ENCODE measurements around the gene NUCB1. TPM values are rescaled to one million over a fixed set of nuclear protein-coding genes. Genes with fewer than 3 reads are reported as not detected.
A peak's percentile ranks its signal among the peaks of the same experiment; 100 is the strongest.

NUCB1 gene
- total and polyA plus RNA-seq, 9 of the 15 experiments (the other 6 are each of a cell fraction or from before 2014, with no cell fraction given), result 3.1 to 153 (median 71.7) TPM

GRCh38 chr19:48965040-48965805 lies 65.1 kb downstream of the NUCB1 start, which contains the start of gene FTL (continued):
- TF ChIP-seq MLLT1 (IDR thresholded peaks at IDR 0.05) (peak; percentile 98), TGIF2 (CRISPR knock-in tag; IDR thresholded peaks at IDR 0.05) (peak; percentile 51; the same call in 1 of the 2 replicates), RNF2 (IDR thresholded peaks at IDR 0.05) (peak; percentile 70), MYC (IDR thresholded peaks at IDR 0.05; ENCODE audit: low read depth, low read length) (peak; percentile 61; the same call in 1 of the 2 replicates), MYC (CRISPR knock-in tag; IDR thresholded peaks at IDR 0.05; ENCODE audit: borderline replicate concordance, low read depth) (no peak; the same call in 1 of the 2 replicates), ARID1B (IDR thresholded peaks at IDR 0.05) (peak; percentile 38; the same call in 1 of the 2 replicates), ZNF324 (CRISPR knock-in tag; IDR thresholded peaks at IDR 0.05) (no peak), NCOR1 (IDR thresholded peaks at IDR 0.05) (peak; percentile 84), SMC3 (conservative IDR thresholded peaks at IDR 0.05; ENCODE audit: insufficient read depth, low read depth, low read length) (0 out of 2 replicates have a peak, but pooled peaks have one; percentile 15), NR2C2 (CRISPR knock-in tag; IDR thresholded peaks at IDR 0.05) (no peak), NR2C2 (tag; IDR thresholded peaks at IDR 0.05) (no peak), HLTF (IDR thresholded peaks at IDR 0.05) (no peak), ZNF197 (CRISPR knock-in tag; IDR thresholded peaks at IDR 0.05; ENCODE audit: low read depth) (peak; percentile 54; the same call in 1 of the 2 replicates), THRA (IDR thresholded peaks at IDR 0.05) (no peak), NFE2 (IDR thresholded peaks at IDR 0.05; ENCODE audit: low read depth) (peak; percentile 38; the same call in 1 of the 2 replicates), BRF1 (IDR thresholded peaks at IDR 0.05; ENCODE audit: borderline replicate concordance, extremely low read depth, insufficient read length) (no peak), CAMTA2 (CRISPR knock-in tag; conservative IDR thresholded peaks at IDR 0.05) (no peak), GABPB1 (CRISPR knock-in tag; IDR thresholded peaks at IDR 0.05) (peak; percentile 80)
- TF ChIP-seq, protein P1, sequence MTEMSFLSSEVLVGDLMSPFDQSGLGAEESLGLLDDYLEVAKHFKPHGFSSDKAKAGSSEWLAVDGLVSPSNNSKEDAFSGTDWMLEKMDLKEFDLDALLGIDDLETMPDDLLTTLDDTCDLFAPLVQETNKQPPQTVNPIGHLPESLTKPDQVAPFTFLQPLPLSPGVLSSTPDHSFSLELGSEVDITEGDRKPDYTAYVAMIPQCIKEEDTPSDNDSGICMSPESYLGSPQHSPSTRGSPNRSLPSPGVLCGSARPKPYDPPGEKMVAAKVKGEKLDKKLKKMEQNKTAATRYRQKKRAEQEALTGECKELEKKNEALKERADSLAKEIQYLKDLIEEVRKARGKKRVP (CRISPR knock-in tag; IDR thresholded peaks at IDR 0.05), result no peak
- TF ChIP-seq, protein P2, sequence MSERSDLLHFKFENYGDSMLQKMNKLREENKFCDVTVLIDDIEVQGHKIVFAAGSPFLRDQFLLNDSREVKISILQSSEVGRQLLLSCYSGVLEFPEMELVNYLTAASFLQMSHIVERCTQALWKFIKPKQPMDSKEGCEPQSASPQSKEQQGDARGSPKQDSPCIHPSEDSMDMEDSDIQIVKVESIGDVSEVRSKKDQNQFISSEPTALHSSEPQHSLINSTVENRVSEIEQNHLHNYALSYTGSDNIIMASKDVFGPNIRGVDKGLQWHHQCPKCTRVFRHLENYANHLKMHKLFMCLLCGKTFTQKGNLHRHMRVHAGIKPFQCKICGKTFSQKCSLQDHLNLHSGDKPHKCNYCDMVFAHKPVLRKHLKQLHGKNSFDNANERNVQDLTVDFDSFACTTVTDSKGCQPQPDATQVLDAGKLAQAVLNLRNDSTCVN (CRISPR knock-in tag; IDR thresholded peaks at IDR 0.05), result peak; percentile 89
- TF ChIP-seq, protein P3, sequence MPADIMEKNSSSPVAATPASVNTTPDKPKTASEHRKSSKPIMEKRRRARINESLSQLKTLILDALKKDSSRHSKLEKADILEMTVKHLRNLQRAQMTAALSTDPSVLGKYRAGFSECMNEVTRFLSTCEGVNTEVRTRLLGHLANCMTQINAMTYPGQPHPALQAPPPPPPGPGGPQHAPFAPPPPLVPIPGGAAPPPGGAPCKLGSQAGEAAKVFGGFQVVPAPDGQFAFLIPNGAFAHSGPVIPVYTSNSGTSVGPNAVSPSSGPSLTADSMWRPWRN (IDR thresholded peaks at IDR 0.05; ENCODE audit: low read depth), result no peak
- TF ChIP-seq, protein P4, sequence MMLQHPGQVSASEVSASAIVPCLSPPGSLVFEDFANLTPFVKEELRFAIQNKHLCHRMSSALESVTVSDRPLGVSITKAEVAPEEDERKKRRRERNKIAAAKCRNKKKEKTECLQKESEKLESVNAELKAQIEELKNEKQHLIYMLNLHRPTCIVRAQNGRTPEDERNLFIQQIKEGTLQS (IDR thresholded peaks at IDR 0.05), result no peak
- TF ChIP-seq, protein P4 (CRISPR knock-in tag; conservative IDR thresholded peaks at IDR 0.05), result peak; percentile 93
